GM10266 (cell line): ENCODE data around the gene PPHLN1.

Source experiments
- DNase-seq: peaks from one replicate; pipeline ENCODE4 v3.0.0; 2012; ENCODE audit errors: extremely low spot score
- TF ChIP-seq, protein P1 (sequence below): IDR thresholded peaks from 2 replicates; pipeline ENCODE4 v1.5.1; 2012; ENCODE audit warnings: mild to moderate bottlenecking, low read depth; ENCODE audit not compliant: control insufficient read depth, insufficient read depth; ENCODE audit errors: missing control alignments

The PPHLN1 gene, protein sequence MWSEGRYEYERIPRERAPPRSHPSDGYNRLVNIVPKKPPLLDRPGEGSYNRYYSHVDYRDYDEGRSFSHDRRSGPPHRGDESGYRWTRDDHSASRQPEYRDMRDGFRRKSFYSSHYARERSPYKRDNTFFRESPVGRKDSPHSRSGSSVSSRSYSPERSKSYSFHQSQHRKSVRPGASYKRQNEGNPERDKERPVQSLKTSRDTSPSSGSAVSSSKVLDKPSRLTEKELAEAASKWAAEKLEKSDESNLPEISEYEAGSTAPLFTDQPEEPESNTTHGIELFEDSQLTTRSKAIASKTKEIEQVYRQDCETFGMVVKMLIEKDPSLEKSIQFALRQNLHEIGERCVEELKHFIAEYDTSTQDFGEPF

GRCh38 chr12:42325653-42326474 is at the start of gene PPHLN1, which contains the start of gene ZCRB1:
Gene PPHLN1, plus strand, starts transcription at chr12:42326167. Its CDS starts 9,736 bp downstream, at chr12:42335903.
Gene ZCRB1, minus strand, starts transcription at chr12:42326094. Its CDS starts 1,992 bp downstream, at chr12:42324102.
- TF ChIP-seq, protein P1, sequence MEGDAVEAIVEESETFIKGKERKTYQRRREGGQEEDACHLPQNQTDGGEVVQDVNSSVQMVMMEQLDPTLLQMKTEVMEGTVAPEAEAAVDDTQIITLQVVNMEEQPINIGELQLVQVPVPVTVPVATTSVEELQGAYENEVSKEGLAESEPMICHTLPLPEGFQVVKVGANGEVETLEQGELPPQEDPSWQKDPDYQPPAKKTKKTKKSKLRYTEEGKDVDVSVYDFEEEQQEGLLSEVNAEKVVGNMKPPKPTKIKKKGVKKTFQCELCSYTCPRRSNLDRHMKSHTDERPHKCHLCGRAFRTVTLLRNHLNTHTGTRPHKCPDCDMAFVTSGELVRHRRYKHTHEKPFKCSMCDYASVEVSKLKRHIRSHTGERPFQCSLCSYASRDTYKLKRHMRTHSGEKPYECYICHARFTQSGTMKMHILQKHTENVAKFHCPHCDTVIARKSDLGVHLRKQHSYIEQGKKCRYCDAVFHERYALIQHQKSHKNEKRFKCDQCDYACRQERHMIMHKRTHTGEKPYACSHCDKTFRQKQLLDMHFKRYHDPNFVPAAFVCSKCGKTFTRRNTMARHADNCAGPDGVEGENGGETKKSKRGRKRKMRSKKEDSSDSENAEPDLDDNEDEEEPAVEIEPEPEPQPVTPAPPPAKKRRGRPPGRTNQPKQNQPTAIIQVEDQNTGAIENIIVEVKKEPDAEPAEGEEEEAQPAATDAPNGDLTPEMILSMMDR: no peak

GRCh38 chr12:42277396-42278127 is 48.4 kb upstream of the PPHLN1 start:
- no peak for DNase-seq
- TF ChIP-seq, protein P1: no peak

More at GRCh38 chr12:42325653-42326474, at the start of gene PPHLN1, which contains the start of gene ZCRB1:
- DNase-seq: peak; percentile 77

DNA sequence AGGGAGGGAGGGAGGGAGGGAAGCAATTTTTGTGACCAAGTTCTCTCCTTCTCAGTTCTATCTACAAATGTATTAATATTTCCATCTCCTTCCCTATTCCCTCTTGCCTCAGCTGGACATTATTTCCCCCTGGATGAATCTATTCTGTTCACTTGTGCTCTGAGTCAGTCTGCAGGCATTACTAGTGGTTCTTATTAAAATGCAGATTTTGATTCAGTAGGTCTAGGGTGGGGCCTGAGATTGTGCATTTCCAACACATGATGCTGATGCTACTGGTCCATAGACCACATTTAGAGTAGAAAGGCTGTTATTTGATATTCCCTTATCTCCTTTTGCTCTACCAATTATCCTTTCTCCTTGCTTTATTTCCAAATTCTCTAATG is 47.8 kb upstream of the PPHLN1 start:
- no peak for DNase-seq
- TF ChIP-seq, protein P1: no peak

GRCh38 chr12:42281278-42281677 is 44.7 kb upstream of the PPHLN1 start:
- DNase-seq: no peak
- TF ChIP-seq, protein P1: no peak

GRCh38 chr12:42281844-42282243 is 44.1 kb upstream of the PPHLN1 start:
- DNase-seq: no peak
- TF ChIP-seq, protein P1: no peak

- no peak for DNase-seq
- TF ChIP-seq, protein P1: no peak
These were observed 43.7 kb upstream of the PPHLN1 start for GRCh38 chr12:42282294-42282693.
